GM21825 (cell line): ENCODE data around the gene KDM7A.

Experiments
- ATAC-seq: cut with Tn5 transposase; IDR thresholded peaks from one replicate; pipeline ENCODE4 v1.9.1; 2021; ENCODE audit warnings: mild to moderate bottlenecking, moderate library complexity; ENCODE audit not compliant: unreplicated experiment

KDM7A gene

DNA sequence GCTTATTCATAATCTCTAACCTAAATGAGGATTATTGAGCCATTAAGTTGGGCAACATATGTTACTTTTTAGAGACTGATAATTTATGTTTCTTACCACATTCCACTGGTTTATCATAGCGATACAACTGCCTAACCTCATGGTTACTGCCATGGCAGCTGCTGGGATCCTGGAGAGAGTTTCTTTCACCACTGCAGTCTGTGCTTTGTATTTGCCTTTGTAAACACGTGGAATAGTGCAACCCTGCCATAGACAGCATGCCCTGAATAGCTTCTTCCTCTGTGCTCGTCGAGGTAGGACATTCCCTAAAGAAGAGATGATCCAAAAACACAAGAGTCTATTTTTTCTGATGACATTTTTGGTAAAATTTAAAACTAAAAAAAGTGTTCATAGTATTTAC, 80.3 kb downstream of the KDM7A start:
- no peak for ATAC-seq

GRCh38 chr7:140093375-140093774, 83.4 kb downstream of the KDM7A start:
- ATAC-seq: no peak

GRCh38 chr7:140085447-140085846, 91.3 kb downstream of the KDM7A start:
- no peak for ATAC-seq

GRCh38 chr7:140084972-140085371, 91.8 kb downstream of the KDM7A start:
- ATAC-seq: peak; percentile 87

GRCh38 chr7:140084142-140084655, 92.6 kb downstream of the KDM7A start:
- ATAC-seq: no peak

DNA sequence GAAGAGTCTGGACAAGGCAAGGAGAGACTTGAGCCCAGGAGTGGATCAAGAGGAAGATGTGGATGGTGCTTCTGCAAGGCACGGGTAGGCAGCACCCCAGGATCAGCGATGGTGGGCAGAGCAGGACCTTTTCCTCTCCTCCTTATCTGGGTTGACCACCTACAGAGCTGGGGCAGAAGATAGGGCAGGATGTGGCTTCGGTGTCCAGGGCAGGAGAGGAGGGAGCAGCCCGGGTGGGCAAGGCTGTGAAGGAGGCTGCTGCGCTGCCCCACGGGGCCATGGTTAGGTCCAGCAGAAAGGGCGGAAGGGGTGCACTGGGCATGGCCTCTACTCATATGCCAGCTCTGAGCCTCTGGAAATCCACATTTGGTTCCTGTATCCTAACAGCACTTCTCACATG, 94.0 kb downstream of the KDM7A start:
- ATAC-seq: no peak

DNA sequence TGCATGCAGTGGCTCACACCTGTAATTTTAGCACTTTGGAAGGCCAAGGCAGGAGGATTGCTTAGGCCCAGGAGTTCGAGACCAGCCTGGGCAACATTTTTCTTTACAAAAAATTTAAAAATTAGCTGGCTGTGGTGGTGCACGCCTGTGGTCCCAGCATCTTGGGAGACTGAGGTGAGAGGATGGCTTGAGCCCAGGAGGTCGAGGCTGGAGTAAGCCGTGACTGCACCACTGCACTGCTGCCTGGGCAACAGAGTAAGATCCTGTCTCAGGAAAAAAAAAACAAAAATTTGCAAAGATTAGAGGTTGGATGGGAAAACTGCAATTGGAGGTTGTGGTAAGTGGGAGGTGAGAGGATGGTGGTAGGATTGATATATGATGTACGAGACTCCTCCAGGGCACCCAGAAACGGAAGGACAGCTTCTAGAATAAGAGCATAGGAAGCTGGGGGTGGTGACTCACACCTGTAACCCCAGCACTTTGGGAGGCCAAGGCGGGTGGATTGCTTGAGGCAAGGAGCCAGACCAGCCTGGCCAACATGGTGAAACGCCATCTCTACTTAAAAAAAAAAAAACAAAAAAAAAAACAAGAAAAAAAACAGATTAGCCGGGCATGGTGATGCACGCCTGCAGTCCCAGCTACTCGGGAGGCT, 94.9 kb downstream of the KDM7A start:
- no peak for ATAC-seq

- no peak for ATAC-seq
Measured at GRCh38 chr7:140080919-140081318, 95.9 kb downstream of the KDM7A start.

GRCh38 chr7:140079121-140079536, 97.7 kb downstream of the KDM7A start:
- no peak for ATAC-seq

DNA sequence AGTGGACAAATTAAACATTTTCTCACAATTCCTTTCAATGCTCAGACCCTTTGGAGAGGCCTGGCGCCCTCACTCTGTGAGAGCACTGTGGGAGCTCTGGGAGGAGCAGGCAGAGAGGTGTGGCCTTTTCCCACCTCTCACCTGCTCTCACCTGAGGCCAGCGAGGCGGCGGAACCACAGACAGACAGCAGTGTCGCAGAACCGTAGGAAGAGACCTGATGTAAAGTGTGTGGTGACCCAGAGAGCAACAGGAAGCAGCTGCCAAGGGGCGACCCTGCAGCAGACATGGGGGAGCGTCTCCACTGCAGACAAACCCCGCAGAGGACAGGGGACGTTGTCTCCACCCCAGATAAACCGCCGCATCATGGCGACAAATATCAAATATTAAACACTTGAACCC, 98.4 kb downstream of the KDM7A start:
- ATAC-seq: no peak

DNA sequence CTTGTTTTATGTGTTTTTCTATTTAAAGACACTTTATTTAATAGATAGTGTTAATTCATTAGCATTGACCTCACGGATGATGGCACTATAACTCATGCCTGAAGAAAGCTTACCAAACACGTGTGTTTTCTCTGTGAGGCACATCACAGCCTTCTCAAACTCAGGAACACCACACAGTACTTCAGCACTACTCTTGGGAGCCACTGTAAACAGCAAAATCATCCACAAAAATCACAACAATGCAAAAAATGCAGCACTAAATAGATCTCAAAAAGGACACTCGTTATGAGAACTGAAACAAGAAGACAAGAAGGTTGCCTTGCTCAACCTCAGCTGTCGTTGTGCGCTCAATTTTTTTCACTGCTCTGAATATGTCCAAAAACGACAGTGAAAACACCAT, 102.0 kb downstream of the KDM7A start:
- ATAC-seq: no peak

- no peak for ATAC-seq
Measured at GRCh38 chr7:140070546-140070945, 106.2 kb downstream of the KDM7A start.

DNA sequence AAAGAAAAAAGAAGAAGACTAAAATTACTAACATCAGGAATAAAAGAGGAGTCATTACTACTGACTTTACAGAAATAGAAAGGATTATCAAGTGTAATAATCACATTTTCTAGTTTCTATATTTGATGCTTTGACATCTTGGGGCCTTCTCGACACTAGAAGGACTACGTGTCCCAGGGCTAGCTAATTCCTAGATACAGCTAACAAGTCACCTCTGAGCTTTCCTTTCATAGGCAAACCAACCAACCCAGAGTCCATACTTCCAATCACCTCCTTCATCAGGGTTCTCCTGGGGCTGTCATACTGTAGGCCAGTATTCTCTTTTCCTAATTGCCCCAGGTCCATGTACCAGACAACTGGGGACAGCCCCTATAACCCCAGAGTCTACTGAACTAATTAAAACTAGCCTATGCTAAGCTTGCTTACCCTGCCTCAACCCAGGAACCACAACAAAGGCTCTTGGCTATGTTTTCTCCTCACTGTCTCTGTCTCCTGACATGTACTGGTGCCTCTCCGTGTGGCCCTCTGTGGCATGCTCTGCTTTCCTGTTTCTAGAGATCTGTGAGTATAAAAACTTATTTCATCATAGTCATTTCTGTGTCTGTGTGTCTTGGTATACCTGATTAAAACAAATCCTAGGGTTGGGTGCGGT, 107.4 kb downstream of the KDM7A start:
- no peak for ATAC-seq

- no peak for ATAC-seq
Measured at GRCh38 chr7:140068033-140068432, 108.8 kb downstream of the KDM7A start.

DNA sequence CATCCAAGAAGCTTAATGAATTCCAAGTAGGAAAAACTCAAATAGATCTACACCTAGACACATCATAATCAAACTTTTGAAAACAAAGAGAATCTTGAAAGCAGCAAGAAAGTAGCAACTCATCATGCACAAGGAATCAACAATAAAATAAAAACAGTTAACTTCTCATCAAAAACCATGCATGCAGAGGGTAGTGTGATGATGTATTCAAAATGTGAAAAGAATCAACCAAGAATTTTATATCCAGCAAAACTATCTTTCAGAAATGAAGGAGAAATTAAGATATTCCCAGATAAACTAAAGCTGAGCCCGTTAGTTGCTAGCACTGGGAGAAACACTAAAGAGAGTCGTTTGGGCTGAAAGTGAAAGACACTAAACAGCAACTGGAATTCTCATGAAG, 109.7 kb downstream of the KDM7A start:
- ATAC-seq: no peak

DNA sequence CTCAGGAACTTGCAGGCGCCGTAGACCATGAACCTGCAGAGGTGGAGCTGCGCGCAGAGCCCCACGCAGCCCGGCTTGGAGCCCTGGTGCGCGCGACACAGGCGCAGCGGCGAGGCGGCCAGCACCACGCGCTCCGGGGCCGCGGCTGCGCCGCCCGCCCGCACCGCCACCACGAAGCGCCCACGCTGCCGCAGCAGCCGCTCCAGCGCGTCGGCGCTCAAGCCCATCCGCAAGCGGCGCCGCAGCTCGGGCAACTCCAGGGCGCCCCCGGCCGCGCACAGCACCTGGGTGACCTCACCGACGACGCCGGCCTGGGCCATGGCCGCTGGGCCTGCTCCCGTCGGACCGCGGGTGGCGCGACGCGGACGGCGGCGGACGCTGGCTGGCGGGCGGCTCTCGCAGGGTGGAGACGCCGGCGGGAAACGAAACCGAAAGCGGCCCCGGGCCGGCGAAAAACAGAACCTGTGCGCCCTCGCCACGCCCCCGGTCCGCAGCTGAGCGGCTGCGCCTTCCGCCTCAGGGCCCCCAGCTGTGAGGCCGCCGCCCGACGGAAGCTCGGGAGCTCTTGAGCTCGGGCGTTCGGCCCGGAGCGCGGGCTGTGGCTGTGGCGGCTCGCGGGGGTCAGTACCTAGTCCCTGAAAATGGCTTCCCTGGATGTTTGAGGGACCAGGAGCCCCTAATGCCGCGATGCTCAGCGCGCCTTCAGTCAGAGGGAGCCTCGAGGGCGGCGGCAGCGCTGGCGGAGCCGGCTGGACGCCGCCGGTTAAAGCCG, 114.1 kb downstream of the KDM7A start, which contains the start of gene PARP12:
Gene PARP12, minus strand, starts transcription at position 424 of the 772 bp plus-strand sequence. Its CDS starts 104 bp downstream, at position 320.
- peak; percentile 94 for ATAC-seq

DNA sequence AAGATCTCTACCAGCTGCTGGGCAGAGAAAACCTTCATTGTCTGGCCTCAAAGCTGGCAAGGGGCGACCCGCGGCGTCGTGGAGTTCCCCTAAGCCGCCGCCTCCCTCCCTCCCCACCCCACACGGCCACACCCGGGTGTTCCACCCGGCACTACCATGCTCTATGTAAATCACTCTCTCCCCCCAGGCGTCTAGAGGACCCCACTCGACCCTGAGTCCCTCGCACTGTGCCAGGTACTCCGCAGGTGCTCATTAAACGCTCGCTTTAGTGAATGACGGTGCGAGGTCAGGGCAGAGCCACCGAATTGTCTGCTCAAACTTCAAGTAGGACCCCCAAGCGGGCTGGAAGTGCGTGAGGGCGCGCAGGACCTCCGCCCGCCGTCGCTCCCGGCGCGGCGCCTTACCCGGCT, 114.7 kb downstream of the KDM7A start:
- peak; percentile 15 for ATAC-seq

GRCh38 chr7:140061607-140061930, 115.2 kb downstream of the KDM7A start:
- no peak for ATAC-seq

DNA sequence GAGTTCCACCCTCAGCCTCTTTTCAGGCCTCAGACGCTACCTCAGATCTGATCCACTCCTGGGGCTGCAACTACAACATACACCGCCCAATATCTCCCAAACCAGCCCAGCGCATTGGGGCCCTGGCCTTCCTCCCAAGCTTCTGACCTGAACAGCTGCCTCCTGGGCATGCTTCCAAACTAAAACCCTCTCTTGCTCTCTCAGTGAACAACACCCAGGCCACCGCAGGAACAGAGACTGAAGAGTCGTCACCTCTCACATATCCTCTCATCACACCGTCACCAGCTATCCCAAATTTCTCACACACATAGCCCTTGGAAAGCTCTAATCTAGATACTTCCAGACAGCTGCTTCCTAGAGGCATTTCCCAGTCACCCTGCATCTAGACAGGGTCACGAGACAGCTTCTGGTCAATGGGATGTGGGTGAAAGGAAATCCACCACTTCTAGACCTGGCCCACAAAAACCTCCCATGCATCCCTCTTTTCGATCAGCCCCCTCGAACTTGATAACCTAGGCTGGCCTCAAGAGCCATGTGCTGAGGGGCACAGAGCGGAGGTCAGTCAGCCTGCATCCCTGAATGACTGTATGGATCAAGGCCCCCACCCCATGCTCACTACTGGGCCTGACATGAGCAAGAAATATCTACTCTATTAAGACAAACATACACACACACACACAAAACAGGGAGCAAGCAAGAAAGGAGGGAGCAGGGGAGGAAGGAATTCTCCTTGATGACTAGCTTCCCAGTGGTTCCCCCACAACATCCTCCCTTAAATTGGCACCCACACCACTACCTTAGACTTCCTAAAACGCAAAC, 115.8 kb downstream of the KDM7A start:
- no peak for ATAC-seq

DNA sequence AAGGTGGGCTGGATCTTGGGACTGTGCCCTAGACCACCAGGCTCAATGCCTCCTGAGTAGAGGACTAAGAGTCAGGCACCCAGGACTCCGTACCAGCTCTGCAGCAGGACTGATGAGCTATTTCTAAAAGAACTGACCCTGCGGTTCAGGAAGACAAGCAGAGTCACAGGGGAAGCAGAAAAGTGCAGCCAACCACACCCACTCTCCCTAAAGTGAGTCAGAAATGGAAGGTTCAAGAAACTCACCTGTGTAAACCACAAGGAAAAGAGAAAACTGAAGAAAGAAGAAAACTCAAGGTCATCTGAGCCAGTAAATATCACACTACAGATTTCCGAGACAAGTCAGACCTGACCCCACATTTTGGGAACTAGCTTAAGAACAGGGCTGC, 116.5 kb downstream of the KDM7A start:
- no peak for ATAC-seq
